ENCODE measurements around the gene ARL4C.
A peak's percentile ranks its signal among the peaks of the same experiment; 100 is the strongest.
"Not testable (repeated sequence)": the region's sequence is repeated elsewhere in the genome, so short reads cannot be mapped to it uniquely, and the experiment has no call there.

The ARL4C gene

GRCh38 chr2:234472155-234472554 is 24.7 kb downstream of the ARL4C start:
- DNase-seq: no peak

DNA sequence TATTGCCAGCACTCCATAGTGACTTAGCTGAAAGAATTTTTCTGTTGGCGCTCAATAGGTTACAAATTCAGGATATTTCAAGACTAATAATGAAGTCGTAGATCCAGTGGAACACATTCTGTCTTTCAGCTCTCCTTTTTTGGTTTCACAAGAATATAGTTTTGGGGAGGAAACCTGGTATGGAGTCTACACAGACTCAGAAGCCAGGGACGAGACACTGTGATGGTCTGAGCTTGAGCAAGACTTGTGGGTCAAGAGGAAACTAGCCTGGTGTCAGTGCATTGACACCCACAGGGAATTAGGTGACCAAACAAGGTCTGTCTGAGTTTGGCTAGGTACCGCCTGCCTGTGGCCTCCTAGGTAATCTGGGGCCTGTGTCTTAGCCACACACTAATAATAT is 26.9 kb downstream of the ARL4C start:
- no peak for DNase-seq

DNA sequence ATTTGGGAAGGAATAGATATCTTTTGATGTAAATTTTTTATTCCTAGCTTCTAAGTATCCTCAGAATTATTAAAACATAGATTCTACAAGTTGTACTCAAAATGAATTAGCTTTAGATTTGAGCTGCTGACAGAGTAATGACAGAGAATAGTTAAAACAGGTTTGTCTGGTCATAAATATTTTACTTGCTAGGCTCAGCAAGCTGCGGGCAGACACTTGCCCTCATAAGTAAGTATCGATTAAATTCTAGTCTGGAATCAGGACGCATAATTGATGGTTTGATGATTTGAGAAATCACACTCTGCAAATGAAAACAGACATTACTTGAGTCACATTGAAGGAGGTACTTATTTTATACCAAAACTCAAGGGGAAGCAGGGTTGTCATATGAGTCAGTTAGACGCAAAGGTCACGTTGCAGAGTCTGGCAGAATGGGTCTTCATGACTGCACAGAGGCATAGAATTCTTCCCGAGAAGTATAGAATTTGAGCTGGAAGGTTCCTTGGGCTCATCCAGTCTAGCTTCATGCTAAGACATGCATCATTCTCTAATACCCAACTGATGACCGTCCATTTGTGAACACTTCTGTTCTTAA is 27.5 kb downstream of the ARL4C start:
- no peak for DNase-seq

DNA sequence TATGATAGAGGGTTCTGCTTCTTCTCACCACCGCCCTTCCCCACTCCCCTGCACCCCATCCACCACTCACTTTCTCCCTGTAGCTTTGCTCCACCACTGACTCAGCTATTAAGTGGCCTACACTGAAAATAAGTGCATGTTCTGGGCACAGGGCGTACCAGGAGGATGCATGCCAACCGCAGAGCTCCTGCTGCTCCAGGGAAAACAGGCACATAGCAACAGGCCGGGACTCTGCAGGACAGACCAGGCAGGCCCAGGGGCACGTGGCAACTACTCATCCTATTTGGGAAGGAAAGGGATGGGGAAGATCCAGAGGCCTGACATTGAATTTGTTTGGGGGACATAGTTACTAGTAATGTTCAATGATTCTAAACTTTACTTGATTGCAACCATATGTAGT is 28.4 kb downstream of the ARL4C start:
- no peak for DNase-seq

DNA sequence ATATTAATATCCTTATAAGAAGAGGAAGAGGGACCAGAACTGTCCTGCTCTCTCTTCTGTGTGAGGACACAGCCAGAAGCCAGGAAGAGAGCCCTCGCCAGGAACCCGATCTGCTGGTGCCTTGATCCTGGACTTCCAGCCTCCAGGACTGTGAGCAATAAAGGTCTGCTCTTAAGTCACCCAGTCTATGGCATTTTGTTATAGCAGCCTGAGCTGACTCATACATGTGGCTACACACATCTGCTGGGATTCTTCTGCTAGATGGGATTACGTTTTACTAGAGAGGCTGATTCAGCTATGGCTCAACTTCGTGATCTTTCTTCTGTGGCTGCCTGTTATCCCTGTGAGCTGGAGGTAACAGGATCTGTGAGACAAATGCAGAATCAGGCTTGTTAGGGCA is 29.6 kb downstream of the ARL4C start:
- DNase-seq: no peak

DNA sequence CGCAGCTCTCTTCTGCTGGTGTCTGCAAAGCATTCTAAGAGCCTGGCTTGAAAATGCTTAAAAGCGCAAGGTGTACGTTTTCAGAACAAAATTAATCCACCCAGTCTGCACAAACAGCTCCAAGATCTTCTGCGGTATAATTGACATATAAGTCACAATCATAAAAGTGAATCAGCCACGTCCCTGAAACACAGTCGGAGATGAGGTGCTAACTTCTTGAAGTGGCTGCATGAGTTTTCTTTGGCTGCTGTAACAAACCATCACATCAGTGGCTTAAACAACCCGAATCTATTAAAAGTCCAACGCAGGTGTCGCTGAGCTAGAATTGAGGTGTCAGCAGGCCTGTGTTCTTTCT is 32.6 kb downstream of the ARL4C start:
- no peak for DNase-seq

GRCh38 chr2:234463626-234464290 is 33.1 kb downstream of the ARL4C start:
- DNase-seq: peak; percentile 23

GRCh38 chr2:234462218-234462992 is 34.5 kb downstream of the ARL4C start:
- no peak for DNase-seq

DNA sequence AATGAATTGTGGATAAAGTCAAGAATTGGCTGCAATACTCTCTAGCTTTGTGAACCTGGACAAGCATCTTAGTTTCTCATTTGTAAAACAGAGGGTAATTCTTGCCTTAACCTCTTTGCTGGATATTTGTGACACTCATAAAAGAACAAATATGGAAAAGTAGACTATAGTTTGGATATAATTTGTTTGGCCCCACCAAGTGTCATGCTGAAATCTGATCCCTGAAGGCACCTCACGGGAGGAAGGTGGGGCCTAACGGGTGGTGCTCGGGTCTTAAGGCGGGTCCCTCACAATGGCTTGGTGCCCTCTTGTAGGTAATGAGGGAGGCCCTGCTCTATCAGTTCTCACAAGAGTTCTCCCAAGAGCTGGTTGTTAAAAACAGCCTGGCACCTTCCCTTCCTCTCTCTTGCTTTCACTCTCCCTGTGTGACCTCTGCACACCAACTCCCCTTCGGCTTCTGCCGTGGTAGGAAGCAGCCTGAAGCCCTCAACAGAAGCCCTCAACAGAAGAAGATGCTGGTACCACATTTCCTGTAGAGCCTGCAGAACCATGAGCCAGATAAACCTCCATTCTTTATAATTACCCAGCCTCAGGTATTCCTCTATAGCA is 37.4 kb downstream of the ARL4C start:
- DNase-seq: no peak

- no peak for DNase-seq
These were observed 38.4 kb downstream of the ARL4C start for GRCh38 chr2:234458466-234458865.

GRCh38 chr2:234457421-234457820 is 39.5 kb downstream of the ARL4C start:
- DNase-seq: no peak

GRCh38 chr2:234455246-234455645 is 41.6 kb downstream of the ARL4C start:
- DNase-seq: not testable (repeated sequence)

DNA sequence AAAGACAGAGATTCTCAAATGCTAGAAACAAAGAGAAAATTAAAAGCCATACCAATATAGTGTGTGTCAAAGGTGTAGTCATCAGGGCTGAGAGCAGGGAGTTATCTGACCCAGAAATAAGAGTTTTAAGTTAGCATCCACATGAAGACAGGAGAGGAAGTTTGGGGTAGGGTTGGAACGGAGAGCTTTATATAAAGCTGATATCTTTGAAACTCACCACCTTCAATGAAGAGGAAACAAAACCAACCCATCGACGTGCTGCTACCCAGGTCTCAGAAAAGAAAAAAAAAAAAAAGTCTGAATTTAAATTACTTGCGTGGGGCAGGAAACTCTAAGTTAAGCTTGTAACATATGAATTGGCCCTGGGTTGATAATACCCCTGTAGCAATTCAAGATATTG is 42.4 kb downstream of the ARL4C start:
- DNase-seq: no peak

- DNase-seq: no peak
These were observed 43.7 kb downstream of the ARL4C start for GRCh38 chr2:234453216-234453615.

DNA sequence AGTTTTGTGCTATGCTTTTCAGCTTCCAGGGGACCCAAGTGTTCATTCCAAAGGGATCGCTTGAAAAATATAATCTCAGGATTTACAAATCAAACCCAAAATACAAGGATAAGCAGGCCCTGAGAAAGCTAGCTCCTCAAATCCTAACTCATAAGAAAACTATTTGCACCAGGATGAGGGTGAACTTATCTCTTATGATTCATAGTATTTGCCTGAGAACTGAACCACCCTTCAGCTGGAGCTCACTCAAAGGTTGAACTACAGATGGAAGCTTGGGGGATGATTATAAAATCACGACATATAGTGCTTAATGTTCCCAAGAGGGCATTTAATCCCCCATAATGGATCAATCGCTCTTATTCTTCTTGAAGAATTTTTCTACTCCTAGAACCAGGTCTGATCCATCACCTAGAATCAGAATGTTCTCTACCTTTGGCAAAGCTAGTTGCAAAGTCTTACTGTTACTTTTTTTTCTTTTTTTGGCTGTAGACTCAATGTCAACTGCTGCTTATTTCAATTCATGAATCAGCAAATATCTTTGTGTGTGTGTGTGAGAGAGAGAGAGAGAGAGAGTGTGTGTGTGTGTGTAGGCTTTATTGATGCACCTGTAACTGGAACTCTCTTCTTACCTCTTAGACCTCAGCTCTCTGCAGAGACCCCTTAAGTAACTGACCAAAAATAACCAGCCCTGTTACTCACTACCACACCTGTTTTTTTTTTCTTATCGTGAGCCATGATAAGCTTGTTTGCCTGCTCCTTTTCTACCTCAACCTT is 44.8 kb downstream of the ARL4C start:
- no peak for DNase-seq

GRCh38 chr2:234451242-234451641 is 45.6 kb downstream of the ARL4C start:
- no peak for DNase-seq

- no peak for DNase-seq
These were observed 46.3 kb downstream of the ARL4C start for GRCh38 chr2:234450431-234451124.

GRCh38 chr2:234448506-234449184 is 48.2 kb downstream of the ARL4C start:
- no peak for DNase-seq

DNA sequence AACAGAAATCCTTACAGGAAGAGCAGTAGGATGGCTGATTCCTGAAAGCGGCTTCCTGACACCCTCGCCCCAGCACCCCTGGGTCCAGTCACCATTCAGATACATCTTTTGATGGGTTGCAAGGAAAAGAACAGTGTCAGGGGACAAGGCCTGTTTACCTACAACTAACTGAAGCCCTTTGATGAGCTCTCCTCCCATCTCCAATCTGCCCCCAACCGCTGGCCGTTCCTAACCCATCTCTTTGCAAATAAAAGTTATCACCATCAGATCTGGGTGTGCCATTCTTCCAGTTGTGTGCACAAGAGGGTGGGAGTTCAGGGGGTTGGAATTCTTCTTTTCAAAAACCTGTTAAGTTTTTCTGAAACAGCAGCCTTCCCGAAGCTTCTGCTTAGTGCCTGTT is 48.9 kb downstream of the ARL4C start:
- DNase-seq: no peak

DNA sequence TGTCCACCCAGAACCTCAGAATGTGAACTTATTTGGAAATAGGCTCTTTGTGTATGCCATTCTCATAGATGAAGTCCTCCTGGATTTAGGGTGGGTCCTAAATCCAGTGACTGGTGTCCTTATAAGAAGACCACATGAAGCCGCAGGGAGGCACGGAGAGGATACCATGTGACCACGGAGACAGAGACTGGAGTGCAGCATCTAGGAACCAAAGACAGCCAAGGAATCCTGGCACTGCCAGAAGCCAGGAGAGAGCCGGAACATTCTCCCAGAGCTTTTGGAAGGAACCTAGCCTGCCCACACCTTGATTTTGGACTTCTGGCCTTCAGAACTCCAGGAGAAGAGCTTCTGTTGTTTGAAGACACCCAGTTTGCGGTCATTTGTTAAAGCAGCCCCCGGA is 49.7 kb downstream of the ARL4C start:
- DNase-seq: no peak

DNA sequence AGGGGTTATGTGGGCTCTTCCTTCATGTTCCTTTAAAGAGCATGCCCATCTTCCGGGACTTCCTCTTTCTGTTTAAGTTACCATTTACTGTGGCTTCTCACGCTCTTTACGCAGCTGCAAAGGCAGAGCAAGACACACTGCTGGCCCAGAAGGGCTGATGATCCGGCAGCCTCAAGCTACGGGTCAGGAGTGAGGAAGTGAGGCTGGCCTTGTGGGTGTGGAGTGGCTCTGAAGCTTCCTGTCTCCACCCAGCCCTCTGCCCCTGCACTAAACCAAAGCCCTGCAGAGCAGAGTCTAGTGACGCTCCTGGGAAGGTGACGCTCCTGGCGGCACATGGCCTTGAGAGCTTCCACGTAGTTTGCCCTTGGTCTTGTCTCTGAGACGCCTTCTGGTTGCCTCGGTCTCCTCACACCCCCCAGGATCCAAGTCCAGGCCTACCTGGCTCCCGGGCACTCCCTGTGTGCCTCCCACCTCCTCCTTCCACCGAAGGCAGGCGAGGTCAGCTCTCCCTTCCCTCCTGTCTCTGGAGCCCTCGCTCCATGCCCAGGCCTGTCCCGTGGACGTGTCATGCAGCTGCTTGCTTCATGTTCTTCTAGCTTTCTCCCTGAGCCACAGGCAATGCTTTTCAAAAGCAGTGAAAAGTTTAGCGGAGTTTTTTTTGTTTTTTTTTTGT is 50.3 kb downstream of the ARL4C start:
- peak; percentile 39 for DNase-seq

All from activated gamma-delta T cell (primary cell).